CD8-positive, alpha-beta memory T cell (primary cell): ENCODE data around the gene MMEL1. TPM values are rescaled to one million over a fixed set of nuclear protein-coding genes. Genes with fewer than 3 reads are reported as not detected.

Experiments
- CTCF ChIA-PET: fragments of 350-600 bp; sonication (Branson Sonifier 250); formaldehyde crosslinking; loops from one replicate; lab custom pipeline; 2021; ENCODE audit warnings: antibody characterized with exemption; lab: Charles Lee
- POLR2A ChIA-PET: fragments of 350-600 bp; sonication (Branson Sonifier 250); formaldehyde crosslinking; loops from one replicate; lab custom pipeline; 2021; ENCODE audit warnings: antibody characterized with exemption; lab: Charles Lee
- DNase-seq, 5 donors: peaks; one replicate each; pipeline versions ENCODE4 v3.0.0 to v3.0.0-alpha.2; 2020 to 2022; ENCODE audit warnings: mixed read lengths in 1 of 5
- H3K27ac ChIP-seq: one replicate; pipeline ENCODE4 v1.7.0; 2013; ENCODE audit warnings: low read depth, mild to moderate bottlenecking, low read length, moderate library complexity
- H3K27me3 ChIP-seq: 2 replicates; pipeline ENCODE4 v1.7.0; 2013; ENCODE audit warnings: low read length, mild to moderate bottlenecking; ENCODE audit not compliant: insufficient read depth, poor library complexity, severe bottlenecking
- H3K36me3 ChIP-seq: 2 replicates; pipeline ENCODE4 v1.7.0; 2013; ENCODE audit warnings: mild to moderate bottlenecking, low read length, moderate library complexity; ENCODE audit not compliant: insufficient read depth
- H3K4me1 ChIP-seq: 2 replicates; pipeline ENCODE4 v1.7.0; 2013; ENCODE audit warnings: mild to moderate bottlenecking, low read length, moderate library complexity; ENCODE audit not compliant: insufficient read depth
- H3K4me3 ChIP-seq: 2 replicates; pipeline ENCODE4 v1.7.0; 2013; ENCODE audit warnings: mild to moderate bottlenecking, low read length
- H3K9me3 ChIP-seq: 2 replicates; pipeline ENCODE4 v1.7.0; 2013; ENCODE audit warnings: mild to moderate bottlenecking, low read length
- H3K27ac Mint-ChIP-seq, 8 donors: one replicate each; pipeline ENCODE4 v1.8.0; 2020 to 2021; ENCODE audit warnings: mixed read lengths in 8 of 8, mild to moderate bottlenecking in 6 of 8, inconsistent platforms in 3 of 8, moderate library complexity in 3 of 8
- H3K27me3 Mint-ChIP-seq, 2 donors: one replicate each; pipeline ENCODE4 v1.8.0; 2020 to 2021; ENCODE audit warnings: mixed read lengths in 2 of 2, mild to moderate bottlenecking in 1 of 2, moderate library complexity in 1 of 2
- H3K36me3 Mint-ChIP-seq, 3 donors: one replicate each; pipeline ENCODE4 v1.8.0; 2020 to 2021; ENCODE audit warnings: mixed read lengths in 3 of 3, inconsistent platforms in 1 of 3, mild to moderate bottlenecking in 1 of 3
- H3K4me1 Mint-ChIP-seq, 3 donors: one replicate each; pipeline ENCODE4 v1.8.0; 2020 to 2021; ENCODE audit warnings: mixed read lengths in 3 of 3, inconsistent platforms in 1 of 3, mild to moderate bottlenecking in 1 of 3
- H3K4me3 Mint-ChIP-seq, 7 donors: one replicate each; pipeline ENCODE4 v1.8.0; 2020 to 2021; ENCODE audit warnings: mixed read lengths in 7 of 7, mild to moderate bottlenecking in 6 of 7, moderate library complexity in 4 of 7, inconsistent platforms in 2 of 7
- H3K9me3 Mint-ChIP-seq, 5 donors: one replicate each; pipeline ENCODE4 v1.8.0; 2020 to 2022; ENCODE audit warnings: mixed read lengths in 5 of 5, mild to moderate bottlenecking in 3 of 5, moderate library complexity in 2 of 5, inconsistent platforms in 1 of 5
- polyA plus RNA-seq: library from polyadenylated mRNA; unstranded; fragments of 300-500 nt; fragmentation: Illumina TruSeq; gene quantifications from one replicate; pipeline ENCODE4 v1.2.3, GENCODE V29; 2021
- total RNA-seq, 2 experiments: library from RNA; stranded (reverse); gene quantifications; one replicate each; pipeline ENCODE4 v1.2.3, GENCODE V29; 2021

The MMEL1 gene
- total and polyA plus RNA-seq, 3 experiments from 2014 or later = 0.44 to 6.8 TPM; not detected in 1

DNA sequence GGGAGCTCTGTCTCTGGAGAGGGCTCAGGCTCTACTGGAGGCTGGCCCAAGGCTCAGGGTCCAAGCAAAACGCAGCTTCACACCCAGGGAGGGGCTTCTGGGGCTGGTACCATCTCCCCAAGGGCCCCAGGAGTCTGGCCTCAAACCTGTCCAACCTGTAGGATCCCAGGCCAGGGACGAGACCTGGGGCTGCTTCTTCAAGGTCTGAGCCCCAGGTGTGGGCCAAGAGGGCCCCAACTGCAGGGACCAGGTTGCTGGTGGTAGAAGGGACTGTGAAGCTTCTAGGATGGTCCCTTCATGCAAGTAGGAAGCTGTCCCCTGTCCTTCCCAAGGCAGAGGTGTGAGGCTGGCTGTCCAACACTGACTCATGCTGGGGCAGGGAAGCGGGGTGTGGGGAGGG is 7.8 kb upstream of the MMEL1 start:
- Mint-ChIP-seq H3K9me3 (peaks cover 0 to 3% (median 0%) of the 10 kb centered on the region in 5 donors), H3K36me3 (no peaks in the 10 kb centered on the region), H3K4me3 (peak overlapping the region in 2 of 7 donors; percentile 42 to 44), H3K27me3 (peaks cover 0 to 5% of the 10 kb centered on the region in 2 donors), H3K4me1 (peaks cover 7 to 23% (median 9%) of the 10 kb centered on the region in 3 donors), H3K27ac (peak overlapping the region in 1 of 8 donors; percentile 29)
- no peaks in the 10 kb centered on the region for H3K36me3 ChIP-seq
- ChIA-PET POLR2A (no interaction called here), CTCF (no interaction called here)
- no peaks in the 10 kb centered on the region for H3K27me3 ChIP-seq
- no peak overlapping the region for H3K4me3 ChIP-seq
- no peaks in the 10 kb centered on the region for H3K9me3 ChIP-seq
- H3K4me1 ChIP-seq = peaks cover 13% of the 10 kb centered on the region
- H3K27ac ChIP-seq = no peak overlapping the region
- DNase-seq = no peak

DNA sequence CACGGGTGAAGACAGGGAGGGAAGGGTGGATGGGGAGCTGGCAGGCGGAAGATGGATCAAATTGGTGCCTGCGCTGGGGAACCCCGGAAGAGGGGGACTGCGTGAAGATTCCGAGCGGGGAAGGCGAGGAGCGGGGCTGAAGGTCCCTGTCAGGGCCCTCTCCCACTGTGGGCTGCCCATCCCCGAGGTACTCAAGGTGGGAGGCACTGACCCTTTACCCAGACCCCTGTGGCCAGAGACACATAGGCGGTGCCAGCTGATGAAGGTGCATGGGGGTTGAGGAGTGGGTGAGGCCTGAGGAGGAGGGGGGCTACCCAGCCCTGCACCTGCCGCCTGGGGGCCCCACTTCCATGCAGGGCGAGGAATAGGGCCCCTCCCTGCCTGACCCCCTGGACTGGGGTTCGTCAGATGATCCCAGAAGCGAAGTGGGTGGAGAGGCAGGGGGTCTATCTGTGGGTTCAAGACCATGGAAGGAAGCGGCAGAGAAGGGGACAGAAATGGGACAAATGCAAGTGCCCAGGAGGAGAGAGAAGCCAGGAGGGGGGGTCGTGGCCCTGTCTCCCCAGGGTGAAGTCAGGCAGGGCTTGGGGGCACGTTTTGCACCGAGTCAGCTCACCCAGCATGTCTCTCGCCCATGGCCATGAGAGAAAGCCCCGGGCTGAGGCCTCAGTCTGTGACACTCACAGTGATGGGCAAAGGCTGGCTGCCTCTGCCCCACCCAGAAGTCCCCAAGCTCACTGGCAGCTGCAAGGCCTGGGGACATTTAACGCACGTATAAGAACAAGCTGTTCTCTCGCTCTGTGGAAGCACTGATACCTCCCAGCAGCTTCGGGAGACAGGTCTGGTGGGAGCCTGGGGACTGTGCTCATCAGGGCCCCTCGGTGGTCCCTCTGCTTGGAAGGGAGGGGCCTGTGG is 7.0 kb upstream of the MMEL1 start:
- Mint-ChIP-seq H3K4me3 (peak overlapping the region in 2 of 7 donors; percentile 44 to 54), H3K36me3 (no peaks in the 10 kb centered on the region), H3K27me3 (peaks cover 0 to 5% of the 10 kb centered on the region in 2 donors), H3K27ac (peak overlapping the region in 4 of 8 donors; percentile 54 to 77 (median 66)), H3K4me1 (peaks cover 7 to 23% (median 9%) of the 10 kb centered on the region in 3 donors), H3K9me3 (peaks cover 0 to 1% (median 0%) of the 10 kb centered on the region in 5 donors)
- Histone ChIP-seq H3K36me3 (no peaks in the 10 kb centered on the region), H3K9me3 (no peaks in the 10 kb centered on the region), H3K4me3 (no peak overlapping the region), H3K4me1 (peaks cover 13% of the 10 kb centered on the region), H3K27ac (no peak overlapping the region), H3K27me3 (no peaks in the 10 kb centered on the region)
- DNase-seq = no peak
- CTCF ChIA-PET = interaction anchor here (1.2 kb wide), 1 partner anchor 54 kb away, joined by 3 read pairs; no protein-coding TSS in a partner anchor
- POLR2A ChIA-PET = no interaction called here

DNA sequence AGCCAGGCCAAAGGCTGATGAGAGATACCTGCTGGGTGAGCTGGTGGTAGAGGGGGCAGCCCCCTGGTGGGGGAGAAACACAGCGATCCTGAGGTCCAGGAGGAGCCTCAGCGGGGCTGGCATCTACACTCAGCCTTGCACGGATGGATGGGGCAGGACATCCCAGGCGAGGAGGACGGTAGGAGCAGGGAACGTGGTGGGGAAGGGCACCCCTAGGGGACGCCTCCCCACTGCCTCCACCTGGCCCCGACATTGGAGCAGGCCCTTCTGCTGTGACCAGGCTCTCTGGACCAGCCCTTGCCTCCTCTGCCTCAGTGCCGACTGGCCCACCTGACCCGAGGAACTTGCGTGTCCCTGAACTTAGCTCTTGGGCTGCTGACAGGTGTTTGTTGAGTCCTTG is 6.4 kb upstream of the MMEL1 start:
- H3K4me1 ChIP-seq = peaks cover 13% of the 10 kb centered on the region
- peak overlapping the region in 1 of 7 donors; percentile 45 for H3K4me3 Mint-ChIP-seq
- H3K27ac Mint-ChIP-seq = peak overlapping the region in 2 of 8 donors; percentile 71 to 77
- H3K9me3 Mint-ChIP-seq = no peaks in the 10 kb centered on the region
- no peaks in the 10 kb centered on the region for H3K27me3 ChIP-seq
- H3K36me3 ChIP-seq = no peaks in the 10 kb centered on the region
- no peak overlapping the region for H3K4me3 ChIP-seq
- no peak for DNase-seq
- ChIA-PET CTCF (interaction anchor here (1.2 kb wide), 1 partner anchor 54 kb away, joined by 3 read pairs; no protein-coding TSS in a partner anchor), POLR2A (no interaction called here)
- H3K36me3 Mint-ChIP-seq = no peaks in the 10 kb centered on the region
- H3K9me3 ChIP-seq = no peaks in the 10 kb centered on the region
- H3K27me3 Mint-ChIP-seq = peaks cover 0 to 5% of the 10 kb centered on the region in 2 donors
- peaks cover 7 to 23% (median 9%) of the 10 kb centered on the region in 3 donors for H3K4me1 Mint-ChIP-seq
- no peak overlapping the region for H3K27ac ChIP-seq

DNA sequence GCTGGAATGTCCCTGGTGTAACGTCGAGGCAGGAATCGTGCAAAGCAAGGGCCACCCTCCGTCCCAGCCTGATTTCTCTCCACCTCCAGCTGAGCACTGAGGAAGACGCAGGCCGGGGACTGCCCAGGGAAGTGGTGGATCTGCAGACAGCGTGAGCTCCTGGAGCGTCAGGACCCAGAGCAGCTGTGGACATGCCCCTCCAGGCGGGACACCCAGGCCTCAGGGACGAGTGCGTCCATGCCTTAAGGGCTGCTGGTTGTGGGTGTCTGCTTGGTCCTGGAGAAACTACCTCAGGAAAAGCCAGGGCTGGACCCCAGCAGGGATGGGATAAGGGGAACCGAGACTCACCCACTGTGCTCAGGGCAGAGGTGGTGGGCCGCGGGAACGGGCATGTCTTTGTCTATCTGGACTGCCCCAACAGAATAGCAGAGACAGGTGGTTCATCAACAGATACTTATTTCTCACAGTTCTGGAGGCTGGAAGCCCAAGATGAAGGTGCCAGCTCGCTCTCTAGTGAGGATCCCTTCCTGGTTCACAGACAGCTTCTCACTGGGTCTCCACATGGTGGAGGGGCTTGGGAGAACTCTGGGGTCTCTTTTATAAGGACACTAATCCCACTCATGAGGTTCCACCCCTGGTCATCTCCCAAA is 5.8 kb upstream of the MMEL1 start:
- H3K4me3 Mint-ChIP-seq = peak overlapping the region in 1 of 7 donors; percentile 45
- no peaks in the 10 kb centered on the region for H3K9me3 ChIP-seq
- CTCF ChIA-PET = interaction anchor here (1.2 kb wide), 1 partner anchor 53 kb away, joined by 3 read pairs; no protein-coding TSS in a partner anchor

DNA sequence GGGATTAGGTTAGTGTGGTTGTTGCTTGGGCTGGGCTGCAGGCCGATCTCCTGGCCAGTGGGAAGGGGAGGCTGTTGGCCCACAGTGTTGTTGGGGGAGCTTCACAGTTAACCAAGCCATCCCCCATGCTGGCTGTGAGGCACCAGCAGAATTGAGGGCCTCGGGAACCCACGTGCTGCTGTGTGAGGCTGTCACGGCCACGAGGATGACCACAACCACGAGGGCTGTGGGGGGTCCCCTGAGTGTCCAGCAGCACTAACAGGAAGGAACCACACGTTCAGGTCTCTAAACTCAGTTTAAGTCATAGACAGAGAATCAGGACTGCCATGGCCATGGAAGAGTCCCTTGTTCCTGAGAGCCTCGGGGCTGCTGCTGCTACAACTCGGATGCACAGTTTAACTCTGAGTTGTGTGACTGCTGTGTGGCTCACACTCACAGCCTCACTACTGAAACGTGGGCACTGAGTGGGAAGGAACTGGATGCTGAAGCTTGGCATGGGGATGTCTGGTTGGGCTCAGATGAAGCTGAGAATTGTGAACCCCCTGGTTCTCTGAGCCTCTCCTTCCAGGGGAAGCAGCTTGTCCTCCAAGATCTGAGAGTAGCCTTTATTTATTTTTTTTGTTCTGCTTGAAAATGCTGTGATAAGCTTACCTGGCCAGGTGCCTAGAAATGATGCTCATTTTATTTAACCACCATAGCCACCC is 4.8 kb upstream of the MMEL1 start:
- CTCF ChIA-PET = no interaction called here

More for the DNA sequence above, 5.8 kb upstream of the MMEL1 start:
- Histone ChIP-seq H3K4me3 (no peak overlapping the region), H3K36me3 (no peaks in the 10 kb centered on the region), H3K27ac (no peak overlapping the region), H3K27me3 (no peaks in the 10 kb centered on the region), H3K4me1 (peaks cover 12% of the 10 kb centered on the region)
- peak overlapping the region in 2 of 8 donors; percentile 43 to 71 for H3K27ac Mint-ChIP-seq
- no peaks in the 10 kb centered on the region for H3K9me3 Mint-ChIP-seq
- DNase-seq = no peak
- peaks cover 6 to 20% (median 7%) of the 10 kb centered on the region in 3 donors for H3K4me1 Mint-ChIP-seq
- H3K36me3 Mint-ChIP-seq = no peaks in the 10 kb centered on the region
- peaks cover 0 to 5% of the 10 kb centered on the region in 2 donors for H3K27me3 Mint-ChIP-seq
- POLR2A ChIA-PET = no interaction called here

DNA sequence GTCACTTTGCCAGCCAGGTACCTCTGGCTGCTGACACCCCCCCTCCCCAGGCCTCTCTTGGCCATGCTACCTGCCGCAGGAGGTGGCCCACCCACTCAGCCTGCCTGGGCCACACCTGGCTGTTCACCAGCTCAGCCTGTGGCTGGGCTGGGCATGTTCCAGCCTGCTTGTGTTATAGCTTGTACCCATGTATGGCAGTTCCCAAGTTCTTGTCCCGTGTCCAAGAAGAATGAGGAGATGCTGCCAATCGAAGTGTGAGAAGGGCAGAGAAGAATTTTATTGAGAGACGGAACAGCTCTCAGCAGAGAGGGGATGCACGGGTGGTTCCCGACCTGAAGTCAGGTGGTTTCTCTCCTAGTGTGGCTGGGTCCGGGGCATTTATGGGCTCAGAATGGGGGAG is 3.9 kb upstream of the MMEL1 start:
- Histone ChIP-seq H3K4me1 (peaks cover 1% of the 10 kb centered on the region), H3K27ac (no peak overlapping the region), H3K4me3 (no peak overlapping the region), H3K36me3 (no peaks in the 10 kb centered on the region), H3K27me3 (no peaks in the 10 kb centered on the region), H3K9me3 (no peaks in the 10 kb centered on the region)
- Mint-ChIP-seq H3K9me3 (no peaks in the 10 kb centered on the region), H3K36me3 (no peaks in the 10 kb centered on the region), H3K27ac (peak overlapping the region in 2 of 8 donors; percentile 23 to 71), H3K4me3 (no peak overlapping the region), H3K27me3 (peaks cover 3 to 6% of the 10 kb centered on the region in 2 donors), H3K4me1 (peaks cover 0 to 7% (median 4%) of the 10 kb centered on the region in 3 donors)
- ChIA-PET CTCF (no interaction called here), POLR2A (no interaction called here)
- no peak for DNase-seq

More for the DNA sequence above, 4.8 kb upstream of the MMEL1 start:
- Histone ChIP-seq H3K27me3 (no peaks in the 10 kb centered on the region), H3K27ac (no peak overlapping the region), H3K9me3 (no peaks in the 10 kb centered on the region), H3K4me1 (peaks cover 8% of the 10 kb centered on the region), H3K36me3 (no peaks in the 10 kb centered on the region), H3K4me3 (no peak overlapping the region)
- Mint-ChIP-seq H3K4me1 (peaks cover 4 to 14% (median 7%) of the 10 kb centered on the region in 3 donors), H3K9me3 (no peaks in the 10 kb centered on the region), H3K36me3 (no peaks in the 10 kb centered on the region), H3K27ac (peak overlapping the region in 2 of 8 donors; percentile 71 to 82), H3K27me3 (peaks cover 0 to 5% of the 10 kb centered on the region in 2 donors), H3K4me3 (peak overlapping the region in 1 of 7 donors; percentile 31)
- POLR2A ChIA-PET = no interaction called here
- DNase-seq = no peak

DNA sequence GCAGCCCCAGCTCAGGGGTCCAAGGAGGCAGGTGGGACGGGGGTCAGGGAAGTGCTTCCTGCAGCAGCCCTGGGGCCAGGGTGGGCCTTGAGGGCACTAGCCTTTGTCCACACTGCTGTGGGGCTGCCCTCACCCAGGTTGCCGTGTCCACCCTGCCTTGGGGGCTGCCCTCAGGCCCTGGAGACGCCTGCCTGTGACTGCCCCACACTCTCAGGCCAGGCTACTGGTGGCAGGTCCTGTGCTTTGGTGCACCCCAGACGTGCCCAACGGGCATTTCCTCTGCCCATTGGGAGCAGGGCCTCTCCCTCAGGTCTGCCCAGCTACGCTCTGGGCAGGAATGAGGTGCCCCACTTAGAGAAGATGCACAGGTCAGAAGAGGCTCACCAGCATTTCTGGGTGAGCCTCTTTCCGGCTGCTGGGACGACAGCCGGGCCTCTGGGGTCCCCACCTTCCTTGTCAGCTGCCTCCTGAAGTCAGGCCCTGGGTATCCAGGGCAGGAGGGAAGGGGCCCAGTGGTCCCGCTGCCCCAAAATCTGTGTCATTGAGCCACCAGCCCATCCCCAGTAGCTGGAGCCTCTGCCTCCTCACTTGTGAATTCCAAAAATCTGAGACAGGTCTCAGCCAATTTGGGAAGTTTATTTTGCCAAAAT is 2.7 kb upstream of the MMEL1 start:
- CTCF ChIA-PET = no interaction called here
- Histone ChIP-seq H3K27ac (no peak overlapping the region), H3K4me3 (no peak overlapping the region), H3K36me3 (no peaks in the 10 kb centered on the region), H3K27me3 (no peaks in the 10 kb centered on the region), H3K9me3 (no peaks in the 10 kb centered on the region), H3K4me1 (no peaks in the 10 kb centered on the region)
- H3K4me1 Mint-ChIP-seq = peaks cover 3 to 7% (median 4%) of the 10 kb centered on the region in 3 donors
- no peaks in the 10 kb centered on the region for H3K9me3 Mint-ChIP-seq
- no peaks in the 10 kb centered on the region for H3K36me3 Mint-ChIP-seq
- no peak overlapping the region for H3K27ac Mint-ChIP-seq
- DNase-seq = no peak
- peaks cover 10% of the 10 kb centered on the region in 2 donors for H3K27me3 Mint-ChIP-seq
- H3K4me3 Mint-ChIP-seq = no peak overlapping the region
- POLR2A ChIA-PET = interaction anchor here (0.6 kb wide), 1 partner anchor 105 kb away, joined by 3 read pairs; the partner anchor contains the start of gene HES5
